Colonic mucosa (tissue), 4 donors: ENCODE results near the gene ASTN2. TPM values are rescaled to one million over a fixed set of nuclear protein-coding genes. Genes with fewer than 3 reads are reported as not detected.

Experiments
- DNase-seq: peaks from one replicate; pipeline ENCODE4 v3.0.0-alpha.2; 2020
- H3K27ac ChIP-seq: fragments of 200-600 bp; one replicate; pipeline ENCODE4 v1.8.0; 2021
- H3K27me3 ChIP-seq: fragments of 200-600 bp; one replicate; pipeline ENCODE4 v1.8.0; 2021
- H3K36me3 ChIP-seq: fragments of 200-600 bp; one replicate; pipeline ENCODE4 v1.8.0; 2021
- H3K4me1 ChIP-seq: fragments of 200-600 bp; one replicate; pipeline ENCODE4 v1.8.0; 2021; ENCODE audit warnings: mild to moderate bottlenecking
- H3K4me3 ChIP-seq: fragments of 200-600 bp; one replicate; pipeline ENCODE4 v1.8.0; 2021
- H3K9ac ChIP-seq, 2 donors: one replicate each; pipeline ENCODE4 v1.7.0; 2013; ENCODE audit warnings: control low read depth in 2 of 2, low read depth in 2 of 2, low read length in 2 of 2
- H3K9me3 ChIP-seq: fragments of 200-600 bp; one replicate; pipeline ENCODE4 v1.8.0; 2021
- intact Hi-C: fragments of 100-400 bp; cut with DNase I; formaldehyde crosslinking; loops from one replicate; pipeline ENCODE4 v1.14.1; 2022
- total RNA-seq, 2 donors: library from RNA; stranded (reverse); fragmentation: NEBNext Ultra II Directional in 1 of 2; extraction: Animal tissue kit (Norgen Biotek cat#: 25700) in 1 of 2; gene quantifications; one replicate each; pipeline ENCODE4 v1.2.1, GENCODE V29; 2021
- TF ChIP-seq, protein P1 (sequence below): fragments of 200-600 bp; IDR thresholded peaks from one replicate; pipeline ENCODE4 v1.8.0; 2022; ENCODE audit warnings: antibody characterized with exemption, mild to moderate bottlenecking
- donor health status: healthy.
- donor health status: DM: no; HTN: no; CAD: no.
- donor health status: DM: no; HTN: no; CAD: no.

The ASTN2 gene
- total RNA-seq, 2 donors from 2014 or later: 2.5 to 6.1 TPM

- intact Hi-C loops: no loop called here
- no peak overlapping the region for H3K9ac ChIP-seq
- TF ChIP-seq, protein P1, sequence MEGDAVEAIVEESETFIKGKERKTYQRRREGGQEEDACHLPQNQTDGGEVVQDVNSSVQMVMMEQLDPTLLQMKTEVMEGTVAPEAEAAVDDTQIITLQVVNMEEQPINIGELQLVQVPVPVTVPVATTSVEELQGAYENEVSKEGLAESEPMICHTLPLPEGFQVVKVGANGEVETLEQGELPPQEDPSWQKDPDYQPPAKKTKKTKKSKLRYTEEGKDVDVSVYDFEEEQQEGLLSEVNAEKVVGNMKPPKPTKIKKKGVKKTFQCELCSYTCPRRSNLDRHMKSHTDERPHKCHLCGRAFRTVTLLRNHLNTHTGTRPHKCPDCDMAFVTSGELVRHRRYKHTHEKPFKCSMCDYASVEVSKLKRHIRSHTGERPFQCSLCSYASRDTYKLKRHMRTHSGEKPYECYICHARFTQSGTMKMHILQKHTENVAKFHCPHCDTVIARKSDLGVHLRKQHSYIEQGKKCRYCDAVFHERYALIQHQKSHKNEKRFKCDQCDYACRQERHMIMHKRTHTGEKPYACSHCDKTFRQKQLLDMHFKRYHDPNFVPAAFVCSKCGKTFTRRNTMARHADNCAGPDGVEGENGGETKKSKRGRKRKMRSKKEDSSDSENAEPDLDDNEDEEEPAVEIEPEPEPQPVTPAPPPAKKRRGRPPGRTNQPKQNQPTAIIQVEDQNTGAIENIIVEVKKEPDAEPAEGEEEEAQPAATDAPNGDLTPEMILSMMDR: no peak
- H3K36me3 ChIP-seq: no peaks in the 10 kb centered on the region
- no peak for DNase-seq
- no peak overlapping the region for H3K4me3 ChIP-seq
- no peaks in the 10 kb centered on the region for H3K27me3 ChIP-seq
- no peak overlapping the region for H3K27ac ChIP-seq
- no peaks in the 10 kb centered on the region for H3K4me1 ChIP-seq
- H3K9me3 ChIP-seq: no peaks in the 10 kb centered on the region
Measured at GRCh38 chr9:117317192-117317591, 97.7 kb downstream of the ASTN2 start.

GRCh38 chr9:117315236-117315635 is 99.6 kb downstream of the ASTN2 start:
- H3K27me3 ChIP-seq: no peaks in the 10 kb centered on the region
- no peak overlapping the region for H3K9ac ChIP-seq
- no peaks in the 10 kb centered on the region for H3K36me3 ChIP-seq
- H3K4me3 ChIP-seq: no peak overlapping the region
- TF ChIP-seq, protein P1: no peak
- no peak for DNase-seq
- H3K9me3 ChIP-seq: no peaks in the 10 kb centered on the region
- intact Hi-C loops: no loop called here
- H3K4me1 ChIP-seq: no peaks in the 10 kb centered on the region
- H3K27ac ChIP-seq: no peak overlapping the region

DNA sequence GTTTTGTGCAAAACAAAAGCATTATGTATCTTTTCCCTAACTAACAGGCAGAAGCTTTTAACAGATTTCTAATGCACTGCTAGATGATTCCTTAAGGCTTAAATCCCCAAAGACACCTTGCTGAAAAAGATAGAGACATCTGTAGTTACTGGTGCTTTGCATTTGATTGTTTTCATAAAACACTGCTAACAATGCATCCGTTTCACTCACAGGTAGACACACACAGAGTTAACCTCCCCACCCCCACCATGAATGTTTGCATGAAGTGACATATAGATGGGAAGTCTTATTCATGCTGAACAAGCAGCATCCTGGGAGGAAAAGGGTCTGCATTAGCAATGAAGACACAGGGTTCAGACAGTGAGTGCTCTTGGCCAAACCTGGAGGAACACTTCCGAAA is 100.9 kb downstream of the ASTN2 start:
- no peak overlapping the region for H3K9ac ChIP-seq
- H3K36me3 ChIP-seq: no peaks in the 10 kb centered on the region
- intact Hi-C loops: no loop called here
- no peak overlapping the region for H3K4me3 ChIP-seq
- H3K27me3 ChIP-seq: no peaks in the 10 kb centered on the region
- H3K9me3 ChIP-seq: no peaks in the 10 kb centered on the region
- DNase-seq: no peak
- TF ChIP-seq, protein P1: no peak
- no peak overlapping the region for H3K27ac ChIP-seq
- no peaks in the 10 kb centered on the region for H3K4me1 ChIP-seq

- H3K27me3 ChIP-seq: no peaks in the 10 kb centered on the region
- no peak overlapping the region for H3K27ac ChIP-seq
- H3K4me3 ChIP-seq: no peak overlapping the region
- intact Hi-C loops: no loop called here
- TF ChIP-seq, protein P1: no peak
- H3K9ac ChIP-seq: no peak overlapping the region
- no peaks in the 10 kb centered on the region for H3K9me3 ChIP-seq
- no peaks in the 10 kb centered on the region for H3K4me1 ChIP-seq
- no peak for DNase-seq
- H3K36me3 ChIP-seq: no peaks in the 10 kb centered on the region
Measured at GRCh38 chr9:117307701-117308100, 107.2 kb downstream of the ASTN2 start.

DNA sequence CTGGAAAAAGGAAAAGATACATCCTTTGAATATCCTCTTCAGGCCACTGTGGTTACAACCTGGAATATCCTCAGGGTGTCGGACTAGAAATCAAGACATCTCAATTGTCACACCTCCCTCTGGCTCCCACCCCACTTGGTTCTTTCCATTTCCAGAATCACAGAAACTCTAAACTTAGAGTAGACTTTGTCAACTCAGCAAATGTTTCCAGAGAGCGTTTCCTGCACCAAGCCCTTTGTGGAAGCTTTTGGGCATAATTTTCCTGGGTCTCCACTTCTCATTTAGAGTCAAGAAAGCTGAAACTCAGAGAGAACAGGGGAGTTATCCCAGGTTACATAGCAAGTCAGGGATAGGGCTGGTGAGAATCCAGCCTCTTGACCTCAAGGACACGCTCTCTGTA is 108.8 kb downstream of the ASTN2 start:
- H3K27ac ChIP-seq: no peak overlapping the region

More for the DNA sequence above, 108.8 kb downstream of the ASTN2 start:
- H3K4me3 ChIP-seq: no peak overlapping the region
- TF ChIP-seq, protein P1: no peak
- H3K9ac ChIP-seq: no peak overlapping the region
- H3K27me3 ChIP-seq: no peaks in the 10 kb centered on the region
- no peak for DNase-seq
- H3K9me3 ChIP-seq: no peaks in the 10 kb centered on the region
- H3K4me1 ChIP-seq: no peaks in the 10 kb centered on the region
- intact Hi-C loops: no loop called here
- no peaks in the 10 kb centered on the region for H3K36me3 ChIP-seq
